ENCODE data around the gene TDP2.

Gene TDP2

GRCh38 chr6:24640166-24640565 lies 26.5 kb downstream of the TDP2 start:
- POLR2A ChIA-PET, result no interaction called here
- no peak for DNase-seq (ENCODE audit: extremely low spot score)
- CTCF ChIA-PET, result interaction anchor here (1.4 kb wide), 1 partner anchor 14 kb away, joined by 3 read pairs; no protein-coding TSS in a partner anchor
- TF ChIP-seq, protein P1, sequence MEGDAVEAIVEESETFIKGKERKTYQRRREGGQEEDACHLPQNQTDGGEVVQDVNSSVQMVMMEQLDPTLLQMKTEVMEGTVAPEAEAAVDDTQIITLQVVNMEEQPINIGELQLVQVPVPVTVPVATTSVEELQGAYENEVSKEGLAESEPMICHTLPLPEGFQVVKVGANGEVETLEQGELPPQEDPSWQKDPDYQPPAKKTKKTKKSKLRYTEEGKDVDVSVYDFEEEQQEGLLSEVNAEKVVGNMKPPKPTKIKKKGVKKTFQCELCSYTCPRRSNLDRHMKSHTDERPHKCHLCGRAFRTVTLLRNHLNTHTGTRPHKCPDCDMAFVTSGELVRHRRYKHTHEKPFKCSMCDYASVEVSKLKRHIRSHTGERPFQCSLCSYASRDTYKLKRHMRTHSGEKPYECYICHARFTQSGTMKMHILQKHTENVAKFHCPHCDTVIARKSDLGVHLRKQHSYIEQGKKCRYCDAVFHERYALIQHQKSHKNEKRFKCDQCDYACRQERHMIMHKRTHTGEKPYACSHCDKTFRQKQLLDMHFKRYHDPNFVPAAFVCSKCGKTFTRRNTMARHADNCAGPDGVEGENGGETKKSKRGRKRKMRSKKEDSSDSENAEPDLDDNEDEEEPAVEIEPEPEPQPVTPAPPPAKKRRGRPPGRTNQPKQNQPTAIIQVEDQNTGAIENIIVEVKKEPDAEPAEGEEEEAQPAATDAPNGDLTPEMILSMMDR (IDR thresholded peaks at IDR 0.05; ENCODE audit: control extremely low read depth, extremely low read depth, low read depth, missing control alignments), result no peak

- DNase-seq (ENCODE audit: extremely low spot score), result no peak
- TF ChIP-seq, protein P1 (IDR thresholded peaks at IDR 0.05; ENCODE audit: control extremely low read depth, extremely low read depth, low read depth, missing control alignments), result no peak
- CTCF ChIA-PET, result interaction anchor here (1.1 to 1.3 kb wide), 4 partner anchors 11 to 112 kb away, joined by 3 to 4 read pairs (median 4); no protein-coding TSS in a partner anchor
- POLR2A ChIA-PET, result no interaction called here
These were observed 30.0 kb downstream of the TDP2 start for GRCh38 chr6:24636681-24637080.

DNA sequence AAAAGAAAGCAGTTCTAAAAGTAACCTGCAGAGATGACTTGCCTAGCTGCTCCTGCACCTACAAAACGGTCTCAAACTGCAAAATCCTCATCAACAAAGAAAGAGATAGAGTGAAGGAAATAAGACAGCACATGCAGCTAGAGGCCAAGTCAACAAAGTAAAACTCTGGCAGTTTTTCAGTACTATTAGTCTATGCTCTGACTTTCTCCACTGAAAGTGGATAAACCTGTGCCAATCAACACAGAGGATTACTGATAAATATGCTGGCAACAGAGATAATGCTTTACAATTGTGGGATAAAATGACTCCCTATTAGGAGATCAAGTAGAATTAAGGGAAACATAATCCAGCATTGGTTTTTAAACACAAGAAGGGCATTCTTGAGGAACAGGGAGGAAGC lies 34.1 kb downstream of the TDP2 start:
- ChIA-PET POLR2A (no interaction called here), CTCF (interaction anchor here (1.2 to 3.3 kb wide), 3 partner anchors 13 to 51 kb away, joined by 3 to 19 read pairs (median 4); partner anchors contain the start of gene KIAA0319)
- TF ChIP-seq, protein P1 (IDR thresholded peaks at IDR 0.05; ENCODE audit: control extremely low read depth, extremely low read depth, low read depth, missing control alignments), result no peak
- no peak for DNase-seq (ENCODE audit: extremely low spot score)

GRCh38 chr6:24631671-24632070 lies 35.0 kb downstream of the TDP2 start:
- ChIA-PET POLR2A (no interaction called here), CTCF (interaction anchor here (1.2 to 3.3 kb wide), 3 partner anchors 14 to 50 kb away, joined by 3 to 19 read pairs (median 4); partner anchors contain the start of gene KIAA0319)
- DNase-seq (ENCODE audit: extremely low spot score), result no peak
- TF ChIP-seq, protein P1 (IDR thresholded peaks at IDR 0.05; ENCODE audit: control extremely low read depth, extremely low read depth, low read depth, missing control alignments), result no peak

DNA sequence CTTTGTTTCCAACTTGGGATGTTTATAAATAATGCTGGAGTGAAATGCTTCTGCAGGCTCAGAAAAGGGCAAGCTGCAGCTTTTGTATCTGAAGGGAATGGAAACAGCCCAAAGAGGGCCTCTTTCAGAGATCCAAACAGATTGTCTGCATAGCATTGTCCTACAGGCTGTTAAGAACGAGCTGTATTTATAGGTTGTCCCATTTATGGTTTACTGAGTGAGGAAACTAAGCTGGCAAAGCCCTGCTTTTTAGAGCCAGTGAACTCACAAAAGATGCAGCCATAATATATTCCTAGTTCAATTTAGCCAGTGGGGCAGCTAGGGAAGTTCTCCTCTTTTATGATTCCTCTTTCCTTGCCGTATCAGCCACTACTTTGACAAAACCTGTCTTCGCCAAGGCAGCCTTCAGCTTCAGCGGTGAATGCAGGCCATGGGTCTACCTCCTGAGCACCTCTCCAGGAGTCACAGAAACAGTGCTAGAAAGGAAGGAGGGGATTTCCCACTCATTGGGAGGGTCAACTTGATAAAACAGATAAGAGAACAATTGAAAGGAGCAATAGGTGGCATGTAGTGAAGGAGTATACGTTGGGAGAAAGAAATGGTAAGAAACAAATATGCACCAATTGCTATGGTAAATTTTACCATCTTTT lies 35.7 kb downstream of the TDP2 start:
- ChIA-PET POLR2A (no interaction called here), CTCF (interaction anchor here (0.9 to 3.3 kb wide), 3 partner anchors 8 to 49 kb away, joined by 3 to 19 read pairs (median 3); no protein-coding TSS in a partner anchor)
- DNase-seq (ENCODE audit: extremely low spot score), result no peak
- TF ChIP-seq, protein P1 (IDR thresholded peaks at IDR 0.05; ENCODE audit: control extremely low read depth, extremely low read depth, low read depth, missing control alignments), result no peak

GRCh38 chr6:24621626-24622289 lies 44.9 kb downstream of the TDP2 start:
- no peak for DNase-seq (ENCODE audit: extremely low spot score)
- ChIA-PET POLR2A (interaction anchor here (0.7 kb wide), 1 partner anchor 172 kb away, joined by 7 read pairs; no protein-coding TSS in a partner anchor), CTCF (interaction anchor here (0.9 to 1.4 kb wide), 9 partner anchors 8 to 144 kb away, joined by 3 to 6 read pairs (median 4); partner anchors contain the start of gene KIAA0319)
- TF ChIP-seq, protein P1 (IDR thresholded peaks at IDR 0.05; ENCODE audit: control extremely low read depth, extremely low read depth, low read depth, missing control alignments), result no peak

Data from GM10248 (cell line).